ENCODE measurements around the gene COA7. TPM values are rescaled to one million over a fixed set of nuclear protein-coding genes. Genes with fewer than 3 reads are reported as not detected.

Gene COA7
- total and polyA plus RNA-seq, 4 experiments from 2014 or later = 2.3 to 5.3 (median 3.4) TPM

GRCh38 chr1:52641307-52641706 is 56.8 kb downstream of the COA7 start:
- no peak for DNase-seq
- Histone ChIP-seq H3K27ac (ENCODE audit: low read depth, low read length) (no peak overlapping the region), H3K4me3 (ENCODE audit: low read length in 2 of 2) (no peak overlapping the region), H3K36me3 (ENCODE audit: insufficient read depth, low read length) (peaks cover 4% of the 10 kb centered on the region), H3K4me1 (ENCODE audit: insufficient read depth, low read length) (peaks cover 59% of the 10 kb centered on the region), H3K27me3 (ENCODE audit: insufficient read depth, low read length) (no peaks in the 10 kb centered on the region), H3K9me3 (ENCODE audit: control insufficient read depth in 1 of 2, low read length in 2 of 2) (no peaks in the 10 kb centered on the region)
- Mint-ChIP-seq H3K27me3 (no peaks in the 10 kb centered on the region), H3K27ac (peak overlapping the region; percentile 69 to 91 (median 87)), H3K4me3 (peak overlapping the region in 7 of 8 donors; percentile 6 to 75 (median 42)), H3K36me3 (peaks cover 26 to 37% of the 10 kb centered on the region in 2 donors), H3K9me3 (peaks cover 0 to 3% (median 0%) of the 10 kb centered on the region in 8 donors), H3K4me1 (peaks cover 43 to 70% (median 52%) of the 10 kb centered on the region in 4 donors)
- intact Hi-C loops (cut with micrococcal nuclease) = no loop called here
- ChIA-PET CTCF (ENCODE audit: partially characterized antibody) (interaction anchor here (1.3 kb wide), 1 partner anchor 37 kb away, joined by 3 read pairs; no protein-coding TSS in a partner anchor), POLR2A (ENCODE audit: partially characterized antibody) (interaction anchor here (1.3 to 10.9 kb wide), 6 partner anchors 9 to 218 kb away, joined by 3 to 188 read pairs (median 4); partner anchors contain the start of genes GPX7 and SHISAL2A)

- Histone ChIP-seq H3K4me3 (ENCODE audit: low read length in 2 of 2) (no peak overlapping the region), H3K9me3 (ENCODE audit: control insufficient read depth in 1 of 2, low read length in 2 of 2) (no peaks in the 10 kb centered on the region), H3K27me3 (ENCODE audit: insufficient read depth, low read length) (no peaks in the 10 kb centered on the region), H3K4me1 (ENCODE audit: insufficient read depth, low read length) (peaks cover 65% of the 10 kb centered on the region), H3K27ac (ENCODE audit: low read depth, low read length) (no peak overlapping the region), H3K36me3 (ENCODE audit: insufficient read depth, low read length) (peaks cover 4% of the 10 kb centered on the region)
- POLR2A ChIA-PET (ENCODE audit: partially characterized antibody) = interaction anchor here (0.5 to 10.9 kb wide), 6 partner anchors 11 to 217 kb away, joined by 3 to 188 read pairs (median 4); partner anchors contain the start of gene GPX7
- intact Hi-C loops (cut with micrococcal nuclease) = no loop called here
- peak overlapping the region; percentile 57 to 89 (median 77) for H3K27ac Mint-ChIP-seq
- DNase-seq = no peak
- H3K36me3 Mint-ChIP-seq = peaks cover 26 to 32% of the 10 kb centered on the region in 2 donors
- peaks cover 0 to 3% (median 0%) of the 10 kb centered on the region in 8 donors for H3K9me3 Mint-ChIP-seq
- H3K4me1 Mint-ChIP-seq = peaks cover 46 to 73% (median 56%) of the 10 kb centered on the region in 4 donors
- H3K27me3 Mint-ChIP-seq = no peaks in the 10 kb centered on the region
- CTCF ChIA-PET (ENCODE audit: partially characterized antibody) = interaction anchor here (1.3 kb wide), 1 partner anchor 36 kb away, joined by 3 read pairs; no protein-coding TSS in a partner anchor
- H3K4me3 Mint-ChIP-seq = peak overlapping the region in 2 of 8 donors; percentile 60 to 67
These were observed 57.5 kb downstream of the COA7 start for GRCh38 chr1:52640697-52641096.

GRCh38 chr1:52637946-52638345 is 60.2 kb downstream of the COA7 start:
- Mint-ChIP-seq H3K36me3 (peaks cover 20 to 28% of the 10 kb centered on the region in 2 donors), H3K4me1 (peaks cover 61 to 85% (median 75%) of the 10 kb centered on the region in 4 donors), H3K9me3 (peaks cover 0 to 3% (median 0%) of the 10 kb centered on the region in 8 donors), H3K4me3 (peak overlapping the region; percentile 12 to 91 (median 87)), H3K27me3 (no peaks in the 10 kb centered on the region), H3K27ac (peak overlapping the region; percentile 96 to 100 (median 100))
- Histone ChIP-seq H3K4me1 (ENCODE audit: insufficient read depth, low read length) (peaks cover 86% of the 10 kb centered on the region), H3K9me3 (ENCODE audit: control insufficient read depth in 1 of 2, low read length in 2 of 2) (no peaks in the 10 kb centered on the region), H3K27me3 (ENCODE audit: insufficient read depth, low read length) (no peaks in the 10 kb centered on the region), H3K4me3 (ENCODE audit: low read length in 2 of 2) (peak overlapping the region in 1 of 2 donors; percentile 12), H3K36me3 (ENCODE audit: insufficient read depth, low read length) (peaks cover 3% of the 10 kb centered on the region), H3K27ac (ENCODE audit: low read depth, low read length) (peak overlapping the region; percentile 85)
- ChIA-PET CTCF (ENCODE audit: partially characterized antibody) (interaction anchor here (0.8 to 2.2 kb wide), 5 partner anchors 8 to 496 kb away, joined by 3 to 9 read pairs (median 3); partner anchors contain the start of gene ZFYVE9), POLR2A (ENCODE audit: partially characterized antibody) (interaction anchor here (0.9 to 10.9 kb wide), 13 partner anchors 10 to 581 kb away, joined by 3 to 188 read pairs (median 6); partner anchors contain the start of genes BTF3L4, CC2D1B, GPX7 and ORC1)
- DNase-seq = no peak
- intact Hi-C loops (cut with micrococcal nuclease) = loop anchor here (1.0 to 5.0 kb wide), 4 partner anchors 36 to 271 kb away; partner anchors contain the start of genes CC2D1B, GPX7 and TUT4

- peaks cover 61 to 86% (median 75%) of the 10 kb centered on the region in 4 donors for H3K4me1 Mint-ChIP-seq
- DNase-seq = peak; percentile 83 to 92 (median 85)
- peaks cover 0 to 3% (median 0%) of the 10 kb centered on the region in 8 donors for H3K9me3 Mint-ChIP-seq
- peak overlapping the region; percentile 85 for H3K27ac ChIP-seq (ENCODE audit: low read depth, low read length)
- H3K36me3 Mint-ChIP-seq = peaks cover 17 to 25% of the 10 kb centered on the region in 2 donors
- H3K4me1 ChIP-seq (ENCODE audit: insufficient read depth, low read length) = peaks cover 92% of the 10 kb centered on the region
- CTCF ChIA-PET (ENCODE audit: partially characterized antibody) = interaction anchor here (1.2 to 2.2 kb wide), 3 partner anchors 15 to 33 kb away, joined by 3 to 9 read pairs (median 3); no protein-coding TSS in a partner anchor
- H3K4me3 Mint-ChIP-seq = peak overlapping the region; percentile 77 to 91 (median 87)
- no peaks in the 10 kb centered on the region for H3K9me3 ChIP-seq (ENCODE audit: control insufficient read depth in 1 of 2, low read length in 2 of 2)
- POLR2A ChIA-PET (ENCODE audit: partially characterized antibody) = interaction anchor here (0.6 to 10.9 kb wide), 18 partner anchors 9 to 580 kb away, joined by 3 to 188 read pairs (median 5); partner anchors contain the start of genes BTF3L4, CC2D1B, GPX7 and ORC1
- intact Hi-C loops (cut with micrococcal nuclease) = loop anchor here (1.0 to 5.0 kb wide), 4 partner anchors 35 to 270 kb away; partner anchors contain the start of genes CC2D1B, GPX7 and TUT4
- H3K36me3 ChIP-seq (ENCODE audit: insufficient read depth, low read length) = no peaks in the 10 kb centered on the region
- H3K4me3 ChIP-seq (ENCODE audit: low read length in 2 of 2) = peak overlapping the region; percentile 0 to 20
- H3K27me3 ChIP-seq (ENCODE audit: insufficient read depth, low read length) = no peaks in the 10 kb centered on the region
- no peaks in the 10 kb centered on the region for H3K27me3 Mint-ChIP-seq
- H3K27ac Mint-ChIP-seq = peak overlapping the region; percentile 96 to 100 (median 100)
These were observed 61.1 kb downstream of the COA7 start for GRCh38 chr1:52636721-52637695.

- Histone ChIP-seq H3K27ac (ENCODE audit: low read depth, low read length) (peak overlapping the region; percentile 85), H3K36me3 (ENCODE audit: insufficient read depth, low read length) (no peaks in the 10 kb centered on the region), H3K9me3 (ENCODE audit: control insufficient read depth in 1 of 2, low read length in 2 of 2) (no peaks in the 10 kb centered on the region), H3K27me3 (ENCODE audit: insufficient read depth, low read length) (no peaks in the 10 kb centered on the region), H3K4me1 (ENCODE audit: insufficient read depth, low read length) (peaks cover 92% of the 10 kb centered on the region), H3K4me3 (ENCODE audit: low read length in 2 of 2) (peak overlapping the region; percentile 2 to 60)
- H3K4me1 Mint-ChIP-seq = peaks cover 60 to 84% (median 73%) of the 10 kb centered on the region in 4 donors
- H3K9me3 Mint-ChIP-seq = peaks cover 0 to 1% (median 0%) of the 10 kb centered on the region in 8 donors
- H3K27ac Mint-ChIP-seq = peak overlapping the region; percentile 90 to 99 (median 96)
- DNase-seq = peak in 3 of 5 donors; percentile 15 to 34 (median 21)
- ChIA-PET CTCF (ENCODE audit: partially characterized antibody) (interaction anchor here (1.1 to 3.6 kb wide), 4 partner anchors 10 to 82 kb away, joined by 3 to 15 read pairs (median 6); partner anchors contain the start of gene TUT4), POLR2A (ENCODE audit: partially characterized antibody) (interaction anchor here (0.8 to 10.9 kb wide), 17 partner anchors 8 to 580 kb away, joined by 3 to 188 read pairs (median 4); partner anchors contain the start of genes CC2D1B, GPX7, ORC1 and PRPF38A)
- no peaks in the 10 kb centered on the region for H3K27me3 Mint-ChIP-seq
- H3K4me3 Mint-ChIP-seq = peak overlapping the region in 7 of 8 donors; percentile 88 to 96 (median 90)
- peaks cover 10 to 19% of the 10 kb centered on the region in 2 donors for H3K36me3 Mint-ChIP-seq
- intact Hi-C loops (cut with micrococcal nuclease) = loop anchor here (2.0 to 5.0 kb wide), 2 partner anchors 211 to 268 kb away; partner anchors contain the start of gene CC2D1B
These were observed 62.6 kb downstream of the COA7 start for GRCh38 chr1:52635321-52636089.
